Body of pancreas (tissue), 4 donors: ENCODE results near the gene NUDT9. TPM values are rescaled to one million over a fixed set of nuclear protein-coding genes. Genes with fewer than 3 reads are reported as not detected.

ENCODE experiments used
- ATAC-seq: fragments of 150-250 bp; one replicate; pipeline ENCODE4 v1.9.1; 2016
- DNase-seq, 4 donors: peaks; one replicate each; pipeline ENCODE4 v3.0.0-alpha.2; 2019
- H3K27ac ChIP-seq, 4 donors: fragments of 200-600 bp; sonication (generic); 1 replicate in 3 of 4; 2 replicates in 1 of 4; pipeline versions ENCODE4 v1.5.1 to v1.6.1; 2016 to 2019; ENCODE audit warnings: mild to moderate bottlenecking in 1 of 4, mixed read lengths in 1 of 4, moderate library complexity in 1 of 4
- H3K27me3 ChIP-seq, 2 donors: fragments of 200-600 bp; sonication (generic); one replicate each; pipeline ENCODE4 v1.6.0; 2016; ENCODE audit warnings: mild to moderate bottlenecking in 1 of 2
- H3K36me3 ChIP-seq, 2 donors: fragments of 200-600 bp; sonication (generic); replicated peaks in 1 of 2; 2 replicates each; pipeline ENCODE4 v1.5.1; 2016; ENCODE audit warnings: low read depth in 2 of 2; ENCODE audit not compliant: insufficient read depth in 1 of 2
- H3K4me1 ChIP-seq: fragments of 200-600 bp; sonication (generic); one replicate; pipeline ENCODE4 v1.6.0; 2016
- H3K4me3 ChIP-seq, 2 donors: fragments of 200-600 bp; sonication (generic); 1 replicate in 1 of 2; 2 replicates in 1 of 2; pipeline ENCODE4 v1.5.1; 2016 to 2019
- H3K9me3 ChIP-seq, 3 donors: fragments of 200-600 bp; sonication (generic); 1 replicate in 2 of 3; 2 replicates in 1 of 3; pipeline ENCODE4 v1.5.1; 2016
- POLR2A ChIP-seq, 3 donors: fragments of 450-650 bp; IDR thresholded peaks; one replicate each; pipeline ENCODE4 v1.6.1; 2016; ENCODE audit warnings: antibody characterized with exemption in 3 of 3, mild to moderate bottlenecking in 2 of 3
- WGBS, 2 donors: methylation state at CpG; one replicate each; pipeline ENCODE4 v1.1.5; 2017; 5-methylcytosine and 5-hydroxymethylcytosine counted together
- intact Hi-C: fragments of 100-400 bp; cut with DNase I; formaldehyde crosslinking; loops from one replicate; pipeline ENCODE4 v1.15.1; 2023
- total RNA-seq, 2 donors: library from RNA; depleted of rRNA; stranded (reverse); fragments of >200 nt; gene quantifications; one replicate each; pipeline ENCODE4 v1.1.0, GENCODE V29; 2016
- TF ChIP-seq, protein P1 (sequence below), 7 experiments: fragments of 450-650 bp in 4 of 7; fragments of 200-600 bp in 3 of 7; sonication (generic) in 3 of 7; IDR thresholded peaks; one replicate each; pipeline ENCODE4 v1.5.1; 2016 to 2019; ENCODE audit warnings: antibody characterized with exemption in 7 of 7

The NUDT9 gene
- total RNA-seq, 2 donors from 2014 or later = 22.7 to 32.2 TPM

DNA sequence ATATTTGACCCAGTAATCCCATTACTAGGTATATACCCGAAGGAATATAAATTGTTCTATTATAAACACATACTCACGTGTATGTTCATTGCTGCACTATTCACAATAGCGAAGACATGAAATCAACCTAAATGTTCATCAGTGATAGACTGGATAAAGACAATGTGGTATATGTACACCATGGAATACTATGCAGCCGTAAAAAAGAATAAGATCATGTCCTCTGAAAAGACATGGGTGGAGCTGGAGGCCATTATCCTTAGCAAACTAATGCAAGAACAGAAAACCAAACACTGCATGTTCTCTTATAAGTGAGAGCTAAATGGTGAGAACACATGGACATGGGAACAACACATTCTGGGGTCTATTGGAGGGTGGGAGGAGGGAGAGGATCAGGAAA, 36.5 kb downstream of the NUDT9 start:
- ATAC-seq (no peak), DNase-seq (no peak)
- peaks cover 24% of the 10 kb centered on the region for H3K4me1 ChIP-seq
- peaks cover 4 to 9% of the 10 kb centered on the region in 2 donors for H3K36me3 ChIP-seq
- no peak for TF ChIP-seq POLR2A (IDR thresholded peaks at IDR 0.05)
- TF ChIP-seq, protein P1, sequence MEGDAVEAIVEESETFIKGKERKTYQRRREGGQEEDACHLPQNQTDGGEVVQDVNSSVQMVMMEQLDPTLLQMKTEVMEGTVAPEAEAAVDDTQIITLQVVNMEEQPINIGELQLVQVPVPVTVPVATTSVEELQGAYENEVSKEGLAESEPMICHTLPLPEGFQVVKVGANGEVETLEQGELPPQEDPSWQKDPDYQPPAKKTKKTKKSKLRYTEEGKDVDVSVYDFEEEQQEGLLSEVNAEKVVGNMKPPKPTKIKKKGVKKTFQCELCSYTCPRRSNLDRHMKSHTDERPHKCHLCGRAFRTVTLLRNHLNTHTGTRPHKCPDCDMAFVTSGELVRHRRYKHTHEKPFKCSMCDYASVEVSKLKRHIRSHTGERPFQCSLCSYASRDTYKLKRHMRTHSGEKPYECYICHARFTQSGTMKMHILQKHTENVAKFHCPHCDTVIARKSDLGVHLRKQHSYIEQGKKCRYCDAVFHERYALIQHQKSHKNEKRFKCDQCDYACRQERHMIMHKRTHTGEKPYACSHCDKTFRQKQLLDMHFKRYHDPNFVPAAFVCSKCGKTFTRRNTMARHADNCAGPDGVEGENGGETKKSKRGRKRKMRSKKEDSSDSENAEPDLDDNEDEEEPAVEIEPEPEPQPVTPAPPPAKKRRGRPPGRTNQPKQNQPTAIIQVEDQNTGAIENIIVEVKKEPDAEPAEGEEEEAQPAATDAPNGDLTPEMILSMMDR (IDR thresholded peaks at IDR 0.05) = no peak
- intact Hi-C loops = loop anchor here (10.0 kb wide), 1 partner anchor 74 kb away; no protein-coding TSS in a partner anchor
- H3K4me3 ChIP-seq = no peak overlapping the region
- 96 to 98% methylated on average over 4 of the region's 4 CpGs for WGBS, 2 donors
- no peak overlapping the region for H3K27ac ChIP-seq
- no peaks in the 10 kb centered on the region for H3K27me3 ChIP-seq
- no peaks in the 10 kb centered on the region for H3K9me3 ChIP-seq

DNA sequence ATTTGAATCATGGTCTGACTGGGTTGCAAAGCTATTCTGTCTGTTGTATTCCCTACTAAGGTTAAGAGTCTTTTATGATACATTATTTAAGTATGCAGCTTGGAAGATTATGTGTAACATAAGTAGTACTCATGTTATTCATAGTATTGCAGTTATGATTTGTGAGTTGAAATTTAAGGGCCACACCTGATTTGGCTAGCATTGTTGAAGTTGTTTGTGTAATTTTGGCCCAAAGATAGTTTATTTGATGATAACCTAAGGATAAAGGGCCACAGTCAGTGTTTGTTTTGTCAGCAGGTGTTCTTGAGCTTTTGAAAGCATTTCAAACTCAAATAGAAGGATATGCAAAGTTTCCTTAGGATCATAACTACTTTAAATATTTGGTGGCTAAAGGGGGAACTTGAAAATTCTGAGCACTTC, 38.9 kb downstream of the NUDT9 start:
- Histone ChIP-seq H3K27me3 (no peaks in the 10 kb centered on the region), H3K27ac (no peak overlapping the region), H3K9me3 (no peaks in the 10 kb centered on the region), H3K36me3 (peaks cover 0 to 2% of the 10 kb centered on the region in 2 donors), H3K4me1 (peaks cover 21% of the 10 kb centered on the region), H3K4me3 (no peak overlapping the region)
- intact Hi-C loops = no loop called here
- peak; percentile 78 for ATAC-seq
- TF ChIP-seq, protein P1 (IDR thresholded peaks at IDR 0.05) = no peak
- TF ChIP-seq POLR2A (IDR thresholded peaks at IDR 0.05) = no peak
- DNase-seq = peak in 1 of 4 donors; percentile 31

DNA sequence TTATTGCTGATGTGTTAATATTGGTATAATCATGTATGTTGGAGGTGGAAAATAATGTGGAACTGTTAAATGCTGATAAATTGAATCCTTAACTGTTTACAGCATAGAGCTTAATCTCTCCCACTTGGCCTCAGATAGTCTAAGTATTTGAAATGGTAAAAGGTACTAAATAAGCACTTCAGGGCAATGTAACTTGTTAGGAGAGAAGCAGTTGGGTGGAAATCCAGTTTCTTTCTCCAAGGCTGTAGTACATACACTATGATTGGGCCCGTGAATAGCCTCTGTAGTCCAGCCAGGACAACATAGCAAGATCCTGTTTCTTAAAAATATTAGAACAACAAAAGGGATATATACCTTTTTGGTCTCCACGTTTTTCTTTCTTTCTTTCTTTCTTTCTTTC, 39.7 kb downstream of the NUDT9 start:
- TF ChIP-seq POLR2A (IDR thresholded peaks at IDR 0.05) = no peak
- TF ChIP-seq, protein P1 (IDR thresholded peaks at IDR 0.05) = no peak
- DNase-seq = no peak
- H3K4me1 ChIP-seq = peaks cover 17% of the 10 kb centered on the region
- H3K9me3 ChIP-seq = no peaks in the 10 kb centered on the region
- ATAC-seq = no peak
- no peaks in the 10 kb centered on the region for H3K27me3 ChIP-seq
- no peak overlapping the region for H3K27ac ChIP-seq
- intact Hi-C loops = no loop called here
- WGBS, 2 donors = 73 to 75% methylated on average over 2 of the region's 2 CpGs
- H3K4me3 ChIP-seq = no peak overlapping the region
- peaks cover 0 to 2% of the 10 kb centered on the region in 2 donors for H3K36me3 ChIP-seq

DNA sequence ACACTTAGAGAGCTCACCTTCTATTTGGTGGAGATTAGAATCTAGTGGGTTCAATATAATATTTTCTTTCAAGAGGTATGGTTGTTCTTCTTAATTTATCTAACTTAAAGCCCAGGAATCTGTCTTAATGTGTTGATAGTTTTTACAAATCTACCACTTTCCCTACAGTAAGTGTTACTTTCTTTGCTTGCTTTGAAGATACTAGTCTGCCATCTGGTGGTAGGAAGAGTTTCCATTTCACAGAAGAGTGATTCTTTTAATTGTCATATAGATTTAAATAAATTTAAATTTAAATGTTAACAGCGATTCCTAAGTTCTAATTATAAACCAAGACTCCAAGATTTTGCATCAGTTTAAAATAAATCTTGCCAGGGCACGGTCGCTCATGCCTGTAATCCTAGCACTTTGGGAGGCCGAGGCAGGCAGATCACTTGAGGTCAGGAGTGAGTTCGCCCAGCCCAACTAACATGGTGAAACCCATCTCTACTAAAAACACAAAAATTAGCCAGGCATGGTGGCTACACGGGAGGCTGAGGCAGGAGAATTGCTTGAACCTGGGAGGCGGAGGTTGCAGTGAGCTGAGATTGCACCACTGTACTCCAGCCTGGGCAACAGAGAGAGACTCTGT, 43.5 kb downstream of the NUDT9 start:
- H3K9me3 ChIP-seq = no peaks in the 10 kb centered on the region
- intact Hi-C loops = no loop called here
- H3K4me1 ChIP-seq = peaks cover 14% of the 10 kb centered on the region
- TF ChIP-seq POLR2A (IDR thresholded peaks at IDR 0.05) = no peak
- TF ChIP-seq, protein P1 (IDR thresholded peaks at IDR 0.05) = peak; percentile 39 to 85 (median 74)
- H3K4me3 ChIP-seq = no peak overlapping the region
- WGBS, 2 donors = 46 to 55% methylated on average over 7 of the region's 7 CpGs
- ATAC-seq (peak; percentile 63), DNase-seq (peak in 1 of 4 donors; percentile 13)
- H3K36me3 ChIP-seq = no peaks in the 10 kb centered on the region
- H3K27ac ChIP-seq = no peak overlapping the region
- no peaks in the 10 kb centered on the region for H3K27me3 ChIP-seq

DNA sequence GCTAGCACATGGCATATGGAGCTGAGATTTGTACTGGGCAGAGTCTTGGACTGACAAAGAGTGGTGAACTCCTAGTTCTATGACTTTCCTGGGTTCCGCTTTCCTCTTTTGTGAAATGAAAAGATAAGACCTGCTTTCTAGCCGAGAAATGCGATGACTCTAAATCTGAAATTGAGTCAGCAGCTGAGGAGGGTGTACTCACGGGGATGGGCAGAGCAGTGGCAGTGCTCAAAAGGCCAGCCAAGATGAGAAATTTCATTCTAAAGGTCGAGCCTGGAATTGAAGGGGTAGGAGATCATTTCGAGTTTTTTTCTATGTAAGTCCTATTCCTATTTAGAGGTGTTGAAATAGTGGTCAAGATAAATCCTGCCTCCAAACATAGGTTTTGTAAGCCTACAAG, 47.0 kb downstream of the NUDT9 start:
- ATAC-seq = no peak
- Histone ChIP-seq H3K36me3 (no peaks in the 10 kb centered on the region), H3K9me3 (no peaks in the 10 kb centered on the region), H3K4me3 (no peak overlapping the region), H3K27ac (no peak overlapping the region), H3K27me3 (no peaks in the 10 kb centered on the region), H3K4me1 (no peaks in the 10 kb centered on the region)
- DNase-seq = no peak
- intact Hi-C loops = no loop called here
- WGBS, 2 donors = 85 to 90% methylated on average over 6 of the region's 6 CpGs
- TF ChIP-seq POLR2A (IDR thresholded peaks at IDR 0.05) = no peak
- TF ChIP-seq, protein P1 (IDR thresholded peaks at IDR 0.05) = no peak
